CD4-positive, alpha-beta T cell (primary cell): ENCODE results near the gene MCAM. TPM values are rescaled to one million over a fixed set of nuclear protein-coding genes. Genes with fewer than 3 reads are reported as not detected.

Source experiments
- ATAC-seq: fragments of 200-7000 bp; cut with Tn5 transposase; one replicate; pipeline ENCODE4 v1.10.0; 2022; ENCODE audit warnings: mild to moderate bottlenecking; ENCODE audit not compliant: poor library complexity
- CTCF ChIA-PET: fragments of 350-600 bp; sonication (Branson Sonifier 250); formaldehyde crosslinking; loops from one replicate; lab custom pipeline; 2021; ENCODE audit warnings: antibody characterized with exemption, inconsistent platforms; lab: Charles Lee
- POLR2A ChIA-PET: fragments of 350-600 bp; sonication (Branson Sonifier 250); formaldehyde crosslinking; loops from one replicate; lab custom pipeline; 2021; ENCODE audit warnings: antibody characterized with exemption, inconsistent platforms; lab: Charles Lee
- DNase-seq, 14 experiments: peaks; one replicate each; pipeline ENCODE4 v3.0.0-alpha.2; 2013 to 2020; ENCODE audit warnings: mixed read lengths in 2 of 14
- H3K27ac ChIP-seq, 2 donors: one replicate each; pipeline versions ENCODE4 v1.5.1 to v1.7.0; 2013; ENCODE audit warnings: low read length in 2 of 2, low read depth in 1 of 2, mild to moderate bottlenecking in 1 of 2
- H3K27me3 ChIP-seq, 2 experiments: 1 replicate in 1 of 2; 2 replicates in 1 of 2; pipeline versions ENCODE4 v1.6.1 to v1.7.0; 2013; ENCODE audit warnings: low read length in 2 of 2, control low read depth in 1 of 2, mild to moderate bottlenecking in 1 of 2, moderate library complexity in 1 of 2; ENCODE audit not compliant: insufficient read depth in 2 of 2, control insufficient read depth in 1 of 2
- H3K36me3 ChIP-seq: one replicate; pipeline ENCODE4 v1.6.1; 2013; ENCODE audit warnings: low read length, control low read depth; ENCODE audit not compliant: insufficient read depth
- H3K4me1 ChIP-seq: one replicate; pipeline ENCODE4 v1.6.1; 2013; ENCODE audit warnings: low read length, control low read depth; ENCODE audit not compliant: insufficient read depth
- H3K4me3 ChIP-seq: one replicate; pipeline ENCODE4 v1.5.1; 2013; ENCODE audit warnings: mild to moderate bottlenecking, low read length, moderate library complexity
- H3K9me3 ChIP-seq, 2 experiments: 1 replicate in 1 of 2; 2 replicates in 1 of 2; pipeline versions ENCODE4 v1.6.1 to v1.7.0; 2013; ENCODE audit warnings: low read length in 2 of 2, mild to moderate bottlenecking in 2 of 2, control low read depth in 1 of 2, moderate library complexity in 1 of 2; ENCODE audit not compliant: control insufficient read depth in 1 of 2, insufficient read depth in 1 of 2
- H3K27ac Mint-ChIP-seq: one replicate; pipeline ENCODE4 v1.8.0; 2020; ENCODE audit warnings: mixed read lengths
- H3K27me3 Mint-ChIP-seq: one replicate; pipeline ENCODE4 v1.8.0; 2021; ENCODE audit warnings: mixed read lengths
- H3K36me3 Mint-ChIP-seq: one replicate; pipeline ENCODE4 v1.8.0; 2021; ENCODE audit warnings: low read depth, mixed read lengths
- H3K4me1 Mint-ChIP-seq: one replicate; pipeline ENCODE4 v1.8.0; 2021; ENCODE audit warnings: low read depth, mixed read lengths
- H3K4me3 Mint-ChIP-seq: one replicate; pipeline ENCODE4 v1.8.0; 2020; ENCODE audit warnings: mild to moderate bottlenecking, mixed read lengths
- H3K9me3 Mint-ChIP-seq: one replicate; pipeline ENCODE4 v1.8.0; 2020; ENCODE audit warnings: mixed read lengths
- CTCF ChIP-seq: fragments of 200-600 bp; IDR thresholded peaks from one replicate; pipeline ENCODE4 v1.8.0; 2022; ENCODE audit warnings: antibody characterized with exemption, mild to moderate bottlenecking
- intact Hi-C, 2 experiments: fragments of 100-400 bp; cut with DNase I in 1 of 2; cut with micrococcal nuclease in 1 of 2; formaldehyde crosslinking; loops; one replicate each; pipeline versions ENCODE4 v1.15.1 to v1.9.0; 2023 to 2025; cut with DNase I, micrococcal nuclease
- total RNA-seq, 174 experiments: library from RNA in 2 of 174; stranded (reverse) in 2 of 174; gene quantifications; one replicate each; pipeline ENCODE4 v1.2.3 and lab custom pipeline; 2021 to 2026

Gene MCAM
- total RNA-seq, 2 experiments from 2014 or later: 16.0 to 16.5 TPM

- ATAC-seq (no peak), DNase-seq (no peak)
- no peak overlapping the region for H3K4me3 Mint-ChIP-seq
- Histone ChIP-seq H3K9me3 (peaks cover 0 to 9% of the 10 kb centered on the region in 2 experiments), H3K36me3 (no peaks in the 10 kb centered on the region), H3K4me3 (no peak overlapping the region), H3K4me1 (peaks cover 17% of the 10 kb centered on the region), H3K27ac (no peak overlapping the region), H3K27me3 (peaks cover 22 to 35% of the 10 kb centered on the region in 2 experiments)
- H3K27me3 Mint-ChIP-seq: peaks cover 60% of the 10 kb centered on the region
- H3K36me3 Mint-ChIP-seq: no peaks in the 10 kb centered on the region
- no peak overlapping the region for H3K27ac Mint-ChIP-seq
- intact Hi-C loops: no loop called here
- ChIA-PET CTCF (interaction anchor here (1.3 kb wide), 1 partner anchor 37 kb away, joined by 3 read pairs; the partner anchor contains the start of gene USP2), POLR2A (no interaction called here)
- no peaks in the 10 kb centered on the region for H3K9me3 Mint-ChIP-seq
- peaks cover 7% of the 10 kb centered on the region for H3K4me1 Mint-ChIP-seq
- no peak for TF ChIP-seq CTCF
Measured at GRCh38 chr11:119344291-119345010, 27.5 kb upstream of the MCAM start.

- H3K27me3 Mint-ChIP-seq: peaks cover 67% of the 10 kb centered on the region
- intact Hi-C loops: no loop called here
Measured at GRCh38 chr11:119343726-119344125, 26.8 kb upstream of the MCAM start.

More at GRCh38 chr11:119343726-119344125, 26.8 kb upstream of the MCAM start:
- Histone ChIP-seq H3K27me3 (peaks cover 29 to 42% of the 10 kb centered on the region in 2 experiments), H3K9me3 (peaks cover 0 to 12% of the 10 kb centered on the region in 2 experiments), H3K4me3 (no peak overlapping the region), H3K27ac (no peak overlapping the region), H3K36me3 (no peaks in the 10 kb centered on the region), H3K4me1 (peaks cover 22% of the 10 kb centered on the region)
- H3K4me3 Mint-ChIP-seq: no peak overlapping the region
- H3K4me1 Mint-ChIP-seq: peaks cover 11% of the 10 kb centered on the region
- CTCF ChIA-PET: interaction anchor here (1.3 kb wide), 1 partner anchor 12 kb away, joined by 4 read pairs; no protein-coding TSS in a partner anchor
- DNase-seq: no peak
- no peak overlapping the region for H3K27ac Mint-ChIP-seq
- no peaks in the 10 kb centered on the region for H3K36me3 Mint-ChIP-seq
- no peak for TF ChIP-seq CTCF
- H3K9me3 Mint-ChIP-seq: no peaks in the 10 kb centered on the region
- POLR2A ChIA-PET: no interaction called here
- no peak for ATAC-seq
